DMS79 (cell line): Measurements from ENCODE around the gene IKZF4.
"Not testable (repeated sequence)": the region's sequence is repeated elsewhere in the genome, so short reads cannot be mapped to it uniquely, and the experiment has no call there.

ENCODE experiments used
- DNase-seq: peaks from one replicate; lab custom pipeline; 2025; lab: John Stamatoyannopoulos, UW

The IKZF4 gene

DNA sequence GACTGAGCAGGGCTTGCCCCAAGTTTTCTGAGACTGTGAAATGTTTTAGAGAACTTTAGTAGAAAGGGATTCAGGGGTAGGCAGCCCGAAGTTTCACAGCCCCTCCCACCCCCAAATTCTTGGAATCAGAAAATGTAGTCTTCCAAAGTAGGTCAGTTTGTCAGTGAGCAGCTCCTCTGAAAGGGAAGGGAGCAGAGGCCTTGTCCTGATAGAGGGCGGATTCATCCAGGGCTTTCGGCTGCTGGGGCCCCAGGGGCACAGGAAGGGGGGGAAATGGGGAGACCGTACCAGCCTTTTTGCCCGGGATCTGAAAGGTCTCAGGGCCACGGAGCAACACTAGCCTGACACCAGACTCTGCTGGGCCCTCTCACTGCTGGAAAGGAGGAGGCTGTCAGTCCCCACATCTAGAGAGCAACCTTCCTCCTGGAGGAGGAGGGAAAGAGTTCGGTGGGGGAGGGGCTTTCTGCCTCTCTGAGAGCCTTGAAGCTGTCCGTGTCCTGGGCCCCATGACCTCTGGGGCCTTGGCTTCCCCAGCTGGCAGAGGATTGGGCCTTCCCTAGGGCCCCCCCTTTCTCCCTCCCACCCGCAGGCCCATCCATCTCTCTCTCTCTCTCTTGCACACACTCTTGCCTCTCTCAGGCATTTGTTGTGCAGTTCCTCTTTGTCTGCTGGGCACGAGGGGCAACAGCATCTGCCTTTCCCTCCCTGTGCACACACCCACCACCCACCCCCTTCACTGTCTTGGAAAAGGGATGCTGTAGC is at the start of gene IKZF4:
Gene IKZF4, plus strand, starts transcription at position 621 of the 762 bp plus-strand sequence. CDS start 451 bp downstream, outside the sequence.
- no peak for DNase-seq

DNA sequence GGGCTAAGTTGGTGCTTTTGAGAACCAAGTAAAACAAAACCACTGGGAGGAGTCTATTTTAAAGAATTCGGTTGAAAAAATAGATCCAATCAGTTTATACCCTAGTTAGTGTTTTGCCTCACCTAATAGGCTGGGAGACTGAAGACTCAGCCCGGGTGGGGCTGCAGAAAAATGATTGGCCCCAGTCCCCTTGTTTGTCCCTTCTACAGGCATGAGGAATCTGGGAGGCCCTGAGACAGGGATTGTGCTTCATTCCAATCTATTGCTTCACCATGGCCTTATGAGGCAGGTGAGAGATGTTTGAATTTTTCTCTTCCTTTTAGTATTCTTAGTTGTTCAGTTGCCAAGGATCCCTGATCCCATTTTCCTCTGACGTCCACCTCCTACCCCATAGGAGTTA is 48.8 kb upstream of the IKZF4 start:
- DNase-seq, result no peak

DNA sequence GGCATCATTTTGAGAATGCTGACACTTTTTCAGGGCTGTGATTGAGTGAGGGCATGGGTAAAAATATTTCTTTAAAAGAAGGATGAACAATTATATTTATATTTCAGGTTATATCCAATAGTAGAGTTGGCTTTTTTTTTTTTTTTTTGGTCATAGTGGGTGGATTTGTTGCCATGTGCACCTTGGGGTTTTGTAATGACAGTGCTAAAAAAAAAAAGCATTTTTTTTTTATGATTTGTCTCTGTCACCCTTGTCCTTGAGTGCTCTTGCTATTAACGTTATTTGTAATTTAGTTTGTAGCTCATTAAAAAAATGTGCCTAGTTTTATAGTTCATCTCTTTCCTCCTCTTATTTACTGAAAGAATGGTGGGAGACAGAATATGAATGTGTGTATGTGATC is 48.4 kb upstream of the IKZF4 start:
- no peak for DNase-seq

DNA sequence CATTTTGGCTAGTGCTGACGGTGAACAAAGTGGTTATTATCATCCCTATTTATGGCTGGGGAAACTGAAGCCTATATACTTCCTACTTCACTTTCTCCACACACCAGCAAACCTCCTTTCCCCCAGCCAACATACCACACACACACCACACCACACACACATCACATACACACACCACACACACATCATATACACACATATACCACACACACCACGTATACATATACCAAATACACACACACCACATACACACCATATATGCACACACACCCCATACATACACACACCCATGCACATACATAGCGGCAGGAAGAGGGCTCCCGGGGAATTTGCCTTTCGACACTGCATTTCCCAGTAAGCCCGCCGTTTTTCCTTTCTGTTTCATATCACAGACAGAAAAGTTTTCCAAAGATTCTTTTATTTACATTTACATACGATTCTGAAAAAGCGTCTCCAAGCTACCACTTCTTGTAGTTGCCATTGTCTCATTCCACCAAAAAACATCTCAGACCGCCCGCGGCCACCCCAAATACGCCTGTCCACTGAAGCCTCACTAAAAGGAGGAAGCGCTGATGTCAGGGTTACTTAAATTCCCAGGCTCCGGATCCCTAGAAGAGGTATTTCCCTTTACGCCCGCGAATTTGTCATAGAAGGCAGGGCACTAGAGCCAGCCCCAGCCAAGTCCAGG is 47.8 kb upstream of the IKZF4 start:
- DNase-seq, result no peak

DNA sequence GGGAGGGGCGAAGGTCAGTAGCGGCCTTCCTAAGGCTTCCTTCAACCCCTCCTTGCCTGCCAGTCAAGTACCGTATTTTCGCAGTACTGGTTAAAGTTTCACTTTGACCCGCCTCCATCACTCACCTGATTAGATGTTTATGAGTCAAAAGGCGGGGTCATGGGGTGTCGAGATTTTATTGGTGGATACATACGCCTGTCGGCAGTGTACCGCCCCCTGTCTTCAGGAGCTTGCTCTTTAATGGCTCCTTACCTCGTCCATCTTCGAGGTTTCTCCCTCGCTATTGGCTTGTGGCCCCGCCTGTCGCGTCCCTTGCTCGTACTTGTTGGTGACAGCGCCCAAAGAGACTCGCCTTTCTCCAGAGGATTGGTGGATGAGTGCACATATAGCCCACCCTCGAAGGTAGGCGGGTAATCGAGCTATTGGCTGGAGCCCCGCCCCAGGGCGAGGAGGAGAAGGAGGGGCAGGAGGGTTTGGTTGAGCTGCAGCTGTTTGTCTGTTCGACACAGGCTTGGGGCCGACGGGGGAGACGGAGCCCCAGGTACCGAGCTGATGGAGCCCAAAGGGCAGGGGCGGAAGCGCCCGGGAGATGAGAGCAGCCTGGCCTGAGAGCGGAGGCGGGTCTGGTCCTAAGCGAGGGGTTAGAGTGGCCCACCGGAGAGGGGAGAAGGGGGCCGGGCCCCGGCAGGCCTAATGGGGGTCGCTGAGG is 47.1 kb upstream of the IKZF4 start, which contains the start of gene RAB5B:
Gene RAB5B, plus strand, starts transcription at position 480 of the 709 bp plus-strand sequence. CDS start 12,883 bp downstream, outside the sequence.
- DNase-seq, result peak; percentile 99

DNA sequence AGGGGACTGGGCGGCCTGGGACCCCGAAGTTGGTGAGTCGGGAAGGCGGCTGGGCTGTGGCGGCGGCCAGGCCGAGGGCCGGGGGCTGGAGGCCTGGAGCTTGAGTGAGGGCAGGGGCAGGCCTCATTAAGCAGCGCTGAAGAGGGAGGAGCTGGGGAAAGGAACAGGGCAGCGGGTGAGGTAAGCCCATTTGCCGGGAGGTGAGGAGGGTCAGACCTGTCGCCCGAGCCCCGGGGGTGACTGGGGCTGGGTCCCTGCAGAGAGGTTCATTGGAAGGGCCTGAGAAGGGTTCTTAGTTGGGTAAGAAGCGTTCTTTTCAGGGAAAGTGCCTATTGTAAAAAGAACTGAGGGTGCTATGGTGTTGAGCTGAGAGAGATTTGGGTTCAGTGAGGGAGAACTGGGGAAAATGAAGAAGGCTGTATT is 46.5 kb upstream of the IKZF4 start:
- peak; percentile 6 for DNase-seq

DNA sequence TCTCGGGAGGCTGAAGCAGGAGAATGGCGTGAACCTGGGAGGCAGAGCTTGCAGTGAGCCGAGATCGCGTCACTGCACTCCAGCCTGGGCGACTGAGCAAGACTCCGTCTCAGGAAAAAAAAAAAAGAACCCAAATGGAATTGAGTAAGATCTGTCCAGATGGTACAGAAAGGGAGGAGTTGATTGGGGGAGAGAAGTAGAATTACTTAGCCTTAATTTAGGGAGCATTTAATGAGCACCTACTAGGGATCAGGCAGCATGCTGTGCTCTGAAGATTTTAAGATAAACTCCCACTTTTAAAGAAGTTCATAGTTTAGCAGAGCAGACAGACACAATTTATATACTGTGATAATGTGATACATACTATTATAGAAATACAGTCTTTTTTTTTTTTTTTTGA is 42.5 kb upstream of the IKZF4 start:
- no peak for DNase-seq

DNA sequence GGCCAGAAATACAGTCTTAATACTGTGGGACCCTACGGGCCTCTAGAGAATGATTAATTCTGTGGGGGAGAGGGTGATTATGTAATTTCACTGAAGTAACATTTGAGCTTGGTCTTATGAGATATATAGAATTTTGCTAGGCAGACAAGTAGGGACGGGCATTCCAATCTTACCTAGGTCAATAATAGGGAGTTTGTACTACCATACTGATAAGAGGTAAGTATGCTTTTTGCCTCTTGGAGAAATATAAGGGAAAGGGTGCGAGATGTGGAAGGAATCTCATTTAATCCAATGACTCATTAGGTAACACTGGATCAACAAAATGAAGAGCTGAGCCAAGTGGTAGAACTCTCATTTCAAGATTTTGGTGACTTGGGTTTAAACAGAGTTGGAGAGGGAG is 41.8 kb upstream of the IKZF4 start:
- no peak for DNase-seq

DNA sequence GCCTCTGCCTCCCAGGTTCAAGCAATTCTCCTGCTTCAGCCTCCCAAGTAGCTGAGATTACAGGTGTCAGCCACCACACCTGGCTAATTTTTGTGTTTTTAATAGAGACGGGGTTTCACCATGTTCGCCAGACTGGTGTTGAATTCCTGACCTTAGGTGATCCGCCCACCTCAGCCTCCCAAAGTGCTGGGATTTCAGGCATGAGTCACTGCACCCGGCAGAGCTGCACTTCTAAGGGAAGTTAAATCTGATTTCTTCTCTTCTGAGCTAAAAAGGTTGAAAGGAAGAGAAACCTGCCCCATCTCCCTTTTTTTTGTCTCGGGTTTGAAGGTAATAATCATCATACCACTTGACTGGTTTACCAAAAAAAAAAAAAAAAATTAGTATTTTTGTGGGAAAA is 39.0 kb upstream of the IKZF4 start:
- not testable (repeated sequence) for DNase-seq

DNA sequence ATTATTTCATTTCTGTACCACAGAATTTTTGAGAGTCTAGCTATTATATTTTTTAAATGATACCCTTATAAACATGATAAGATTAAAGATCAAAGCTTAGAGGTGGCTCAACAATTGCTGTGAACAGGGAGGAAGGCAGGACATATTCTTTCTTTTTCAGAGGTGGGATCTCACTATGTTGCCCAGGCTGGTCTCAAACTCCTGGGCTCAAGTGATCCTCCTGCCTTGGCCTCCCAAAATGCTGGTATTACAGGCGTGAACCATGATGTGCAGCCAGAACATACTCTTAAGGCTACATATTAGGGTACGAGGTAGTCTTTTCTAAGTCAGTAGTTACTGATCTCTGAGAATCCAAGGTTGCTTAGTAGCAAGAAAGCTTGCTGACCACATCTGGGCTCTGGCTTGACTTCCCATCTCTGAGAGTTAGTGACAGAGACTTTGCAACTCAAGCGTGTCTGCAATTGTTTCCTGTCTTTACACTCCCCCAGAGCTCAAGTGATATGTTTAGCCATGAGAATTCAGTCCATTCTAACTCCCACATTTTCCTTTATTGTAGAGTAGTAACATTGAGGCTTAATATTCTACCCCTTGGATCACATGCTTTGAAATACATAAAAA is 38.4 kb upstream of the IKZF4 start:
- no peak for DNase-seq

DNA sequence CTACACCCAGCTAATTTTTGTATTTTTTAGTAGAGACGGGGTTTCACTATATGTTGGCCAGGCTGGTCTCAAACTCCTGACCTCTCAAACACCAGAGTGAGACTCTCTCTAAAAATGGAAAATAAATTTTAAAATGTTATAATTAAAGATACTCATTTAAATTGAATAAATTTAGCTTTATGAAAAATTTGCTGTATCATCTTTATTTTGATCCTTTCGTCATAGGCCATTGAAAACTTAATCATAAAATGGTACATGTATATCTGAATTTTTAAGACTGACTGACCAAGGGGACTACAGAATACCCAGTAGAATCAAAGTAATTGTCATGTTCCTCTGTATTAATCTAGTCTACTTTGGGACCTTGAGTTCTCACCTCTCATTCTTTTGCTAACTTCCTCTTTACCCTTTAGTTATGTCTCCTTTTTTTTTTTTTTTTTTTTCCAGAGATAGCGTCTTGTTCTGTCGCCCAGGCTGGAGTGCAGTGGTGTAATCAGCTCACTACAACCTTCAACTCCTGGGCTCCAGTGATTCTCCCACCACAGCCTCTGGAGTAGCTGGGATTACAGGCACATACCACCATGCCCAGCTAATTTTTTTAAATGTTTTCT is 37.5 kb upstream of the IKZF4 start:
- DNase-seq, result no peak

DNA sequence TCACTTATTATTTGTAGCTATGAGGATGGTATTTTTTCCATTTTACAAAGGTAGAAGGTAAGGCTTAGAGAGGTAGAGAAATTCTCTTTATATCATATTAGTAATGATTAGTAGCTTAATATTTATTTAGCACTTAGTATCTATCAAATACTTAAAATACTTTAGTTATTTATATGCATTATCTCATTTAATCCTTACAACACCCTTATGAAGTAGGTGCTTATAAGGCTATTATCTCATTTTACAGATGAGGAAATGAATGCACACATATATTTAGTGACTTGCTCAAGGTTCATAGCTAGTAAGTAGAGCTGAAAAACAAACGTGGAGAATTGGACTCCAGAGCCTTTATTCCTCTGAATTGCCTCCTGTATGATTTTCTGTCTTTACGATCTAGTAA is 36.0 kb upstream of the IKZF4 start:
- no peak for DNase-seq

DNA sequence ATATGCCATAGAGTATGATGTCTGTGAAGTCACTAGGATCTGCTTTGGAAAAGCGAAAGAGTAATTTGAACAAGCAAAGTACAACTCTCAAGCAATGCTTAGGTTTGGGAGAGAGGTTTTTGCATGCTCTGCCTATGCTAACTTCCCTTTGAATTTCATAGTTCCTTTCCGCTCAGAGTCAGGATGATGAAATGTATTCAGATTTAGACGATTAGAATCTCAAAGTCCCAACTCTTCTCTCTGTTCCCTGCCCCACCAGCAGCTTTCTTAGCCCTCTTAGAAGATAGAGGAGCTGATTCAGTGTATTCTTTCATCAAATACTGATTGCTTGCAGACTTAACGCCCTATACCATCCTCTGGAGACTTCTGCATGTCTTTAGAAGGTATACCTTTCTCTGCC is 35.5 kb upstream of the IKZF4 start:
- DNase-seq, result no peak

DNA sequence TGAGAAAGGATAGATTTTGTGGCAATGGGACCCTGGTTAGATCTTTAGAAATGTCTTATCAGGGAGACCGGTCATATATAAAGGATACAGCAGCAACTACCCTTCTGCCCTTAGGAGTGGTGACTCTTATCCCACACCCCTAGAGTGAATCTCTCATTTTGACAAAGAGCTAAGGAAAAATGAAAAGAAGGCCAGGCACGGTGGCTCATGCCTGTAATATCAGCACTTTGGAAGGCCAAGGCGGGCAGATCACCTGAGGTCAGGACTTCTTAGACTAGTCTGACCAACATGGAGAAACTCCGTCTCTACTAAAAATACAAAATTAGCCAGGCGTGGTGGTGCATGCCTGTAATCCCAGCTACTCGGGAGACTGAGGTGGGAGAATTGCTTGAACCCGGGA is 34.9 kb upstream of the IKZF4 start:
- not testable (repeated sequence) for DNase-seq

DNA sequence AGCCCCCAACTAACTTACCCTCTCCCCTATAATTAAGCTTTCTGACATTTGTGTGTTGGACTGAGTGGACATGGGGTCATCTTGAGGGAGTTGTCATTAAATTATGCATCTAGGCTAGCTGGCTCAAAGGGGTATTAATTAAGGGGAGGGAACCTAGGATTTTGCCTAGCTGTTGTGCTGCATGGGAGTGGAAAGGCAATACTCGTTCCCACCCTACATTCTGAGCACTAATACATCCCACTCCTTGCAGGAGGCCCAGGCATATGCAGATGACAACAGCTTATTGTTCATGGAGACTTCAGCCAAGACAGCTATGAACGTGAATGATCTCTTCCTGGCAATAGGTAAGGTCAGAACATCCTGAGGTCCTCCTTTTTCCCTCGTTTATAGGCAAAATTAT is 29.7 kb upstream of the IKZF4 start:
- no peak for DNase-seq

DNA sequence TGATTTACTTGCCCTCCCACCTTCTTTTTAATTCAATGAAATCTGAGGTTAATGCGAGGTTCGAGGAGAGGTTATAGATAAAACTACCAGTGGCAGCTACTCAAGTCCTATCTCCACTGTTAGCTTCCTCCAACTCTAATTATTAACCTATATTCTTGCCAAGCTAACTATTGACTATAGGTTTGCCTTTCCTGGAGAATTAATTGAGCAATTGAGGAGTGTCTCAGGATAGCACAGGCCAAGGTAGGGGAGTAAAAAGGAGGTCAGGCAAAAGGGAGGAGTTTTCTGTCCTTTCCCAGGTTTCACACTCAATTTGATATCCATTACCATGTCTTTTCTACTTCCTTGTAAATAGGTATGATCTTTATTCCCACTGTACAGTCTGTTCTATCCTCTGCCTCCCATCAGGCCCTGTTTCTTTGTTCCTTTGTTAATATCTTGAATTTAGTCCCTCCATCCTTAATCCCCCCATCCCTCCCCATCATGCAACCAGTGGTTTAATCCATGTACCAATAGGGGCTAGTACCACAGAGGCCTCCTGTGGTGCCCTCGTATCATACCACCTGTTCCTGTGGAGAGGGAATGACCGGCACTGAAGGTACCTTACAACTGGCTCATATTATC is 27.5 kb upstream of the IKZF4 start:
- no peak for DNase-seq

DNA sequence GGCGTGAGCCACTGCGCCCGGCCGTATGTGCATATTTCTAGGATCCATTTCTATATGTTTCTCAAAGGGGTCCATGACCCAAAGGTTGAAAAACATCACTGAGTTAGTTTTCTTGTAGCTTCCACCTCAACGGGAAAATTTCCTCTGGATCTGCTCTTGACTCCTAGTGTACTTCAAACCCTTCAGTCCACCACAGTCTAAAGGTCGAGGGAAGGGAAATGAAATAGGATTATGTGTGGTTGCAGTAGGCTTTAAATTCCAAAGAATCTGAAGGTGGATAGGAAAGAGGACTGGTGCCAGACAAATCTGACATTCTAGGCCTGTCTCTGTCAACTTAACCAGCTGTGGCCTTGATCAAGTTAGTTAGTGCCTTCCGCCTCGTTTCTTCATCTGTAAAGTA is 25.5 kb upstream of the IKZF4 start:
- no peak for DNase-seq

DNA sequence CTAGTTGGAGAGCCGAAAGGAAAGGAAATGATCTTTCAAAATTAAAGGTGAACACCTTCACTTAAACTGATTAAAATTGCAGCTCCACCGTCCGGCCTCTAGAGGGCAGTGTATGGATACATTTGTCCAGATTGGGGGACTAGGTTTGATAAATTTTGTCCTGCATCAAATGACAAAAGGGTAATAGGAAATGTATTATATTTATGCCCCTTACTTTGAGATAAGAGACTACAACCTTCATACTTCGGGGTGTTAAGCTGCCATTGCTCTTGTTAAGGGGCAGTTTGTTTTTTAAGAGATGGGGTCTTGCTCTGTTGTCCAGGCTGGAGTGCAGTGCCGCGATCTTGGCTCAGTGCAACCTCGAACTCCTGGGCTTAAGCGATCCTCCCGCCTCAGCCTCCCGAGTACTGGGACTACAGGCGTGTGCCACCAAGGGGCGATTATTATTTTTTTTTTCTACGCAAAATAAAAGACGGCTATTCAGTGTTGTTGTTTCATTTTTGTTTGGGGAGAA is 24.6 kb upstream of the IKZF4 start:
- DNase-seq, result peak; percentile 24

DNA sequence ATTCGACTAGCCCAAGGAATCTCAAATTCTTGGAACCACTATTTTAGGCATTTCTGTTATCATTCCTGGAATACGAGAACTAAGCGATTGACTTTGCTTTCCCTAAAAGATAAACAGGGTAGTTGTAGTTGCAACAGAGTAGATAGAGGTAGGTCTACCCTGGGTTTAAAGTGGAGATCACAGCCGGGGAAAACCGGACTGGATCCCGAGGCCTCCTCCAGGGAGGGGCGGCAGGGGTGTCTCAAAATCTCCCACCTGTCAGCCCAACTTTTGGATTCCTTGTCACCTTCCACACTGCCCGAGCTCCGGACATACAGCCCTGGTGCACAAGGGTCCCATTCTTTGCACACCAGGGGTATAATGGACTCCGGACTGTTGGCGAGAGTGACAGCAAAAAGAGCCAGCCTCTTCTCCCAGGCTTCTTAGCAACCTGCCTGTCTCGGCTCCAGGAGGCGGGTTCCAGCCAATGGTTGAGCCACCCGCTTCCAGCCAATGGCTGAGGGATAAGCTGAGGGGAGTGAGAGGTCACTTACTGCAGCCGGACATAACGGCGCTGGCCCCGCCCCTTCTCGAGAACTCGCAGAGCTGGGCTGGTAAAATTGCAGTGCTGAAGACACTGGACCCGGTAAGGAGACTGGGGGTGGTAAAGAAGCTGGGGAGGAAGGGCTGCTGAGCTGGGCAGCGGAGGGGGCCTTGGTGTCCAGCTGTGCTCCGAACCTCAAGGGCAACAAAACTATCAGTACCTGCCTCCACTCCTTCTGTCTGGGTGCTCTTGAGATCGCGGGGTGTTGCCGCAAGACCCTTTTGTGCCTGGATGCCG is 23.9 kb upstream of the IKZF4 start, which contains the start of gene SUOX:
Gene SUOX, plus strand, starts transcription at position 562 of the 820 bp plus-strand sequence. CDS start 4,946 bp downstream, outside the sequence.
- peak; percentile 77 for DNase-seq

DNA sequence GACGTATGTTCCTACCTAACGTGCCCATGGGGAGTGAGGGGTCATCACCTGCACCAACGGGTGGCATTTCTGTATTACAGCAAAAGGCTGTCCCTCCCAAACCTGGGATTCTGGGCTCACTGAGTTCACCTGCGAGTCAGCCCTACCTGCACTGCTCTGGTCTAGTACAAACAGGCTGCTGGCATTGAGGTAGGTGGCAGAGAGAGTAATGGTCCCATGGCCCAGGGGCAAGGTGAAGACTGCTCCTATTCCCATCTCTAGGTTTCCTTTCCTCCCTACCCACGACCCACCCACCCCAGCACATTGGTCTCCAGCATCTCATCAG is 23.3 kb upstream of the IKZF4 start:
- no peak for DNase-seq
